ENCODE measurements around the gene LCE1E.

Gene LCE1E

GRCh38 chr1:152783095-152783494 lies 3.0 kb upstream of the LCE1E start:
- DNase-seq (ENCODE audit: low spot score) = no peak

GRCh38 chr1:152795686-152796085 lies 9.6 kb downstream of the LCE1E start:
- no peak for DNase-seq (ENCODE audit: low spot score)

GRCh38 chr1:152796421-152796820 lies 10.4 kb downstream of the LCE1E start, which contains the start of gene LCE1D:
Gene LCE1D, plus strand, starts transcription at chr1:152796721. Its CDS starts 1,074 bp downstream, at chr1:152797795.
- no peak for DNase-seq (ENCODE audit: low spot score)

- DNase-seq (ENCODE audit: low spot score) = no peak
Observed at GRCh38 chr1:152801333-152801732, 15.3 kb downstream of the LCE1E start.

GRCh38 chr1:152806576-152806975 lies 20.5 kb downstream of the LCE1E start, which contains the start of gene LCE1C:
Gene LCE1C, minus strand, starts transcription at chr1:152806651. Its CDS starts 1,173 bp downstream, at chr1:152805478.
- DNase-seq (ENCODE audit: low spot score) = no peak

GRCh38 chr1:152811050-152811449 lies 25.0 kb downstream of the LCE1E start:
- no peak for DNase-seq (ENCODE audit: low spot score)

GRCh38 chr1:152811671-152812070 lies 25.6 kb downstream of the LCE1E start, which contains the start of gene LCE1B:
Gene LCE1B, plus strand, starts transcription at chr1:152811971. Its CDS starts 476 bp downstream, at chr1:152812447.
- no peak for DNase-seq (ENCODE audit: low spot score)

GRCh38 chr1:152817309-152817708 lies 31.3 kb downstream of the LCE1E start:
- DNase-seq (ENCODE audit: low spot score) = no peak

GRCh38 chr1:152823294-152823693 lies 37.2 kb downstream of the LCE1E start:
- no peak for DNase-seq (ENCODE audit: low spot score)

GRCh38 chr1:152824964-152825363 lies 38.9 kb downstream of the LCE1E start:
- no peak for DNase-seq (ENCODE audit: low spot score)

GRCh38 chr1:152827173-152827572 lies 41.1 kb downstream of the LCE1E start, which contains the start of gene LCE1A:
Gene LCE1A, plus strand, starts transcription at chr1:152827473. Its CDS starts 0 bp downstream, at chr1:152827473.
- no peak for DNase-seq (ENCODE audit: low spot score)

GRCh38 chr1:152836870-152837269 lies 50.8 kb downstream of the LCE1E start:
- no peak for DNase-seq (ENCODE audit: low spot score)

All from CD4-positive, alpha-beta T cell treated with Interleukin-2 at 100 ng/mL for 4 hours (primary cell).